ENCODE measurements around the gene HAO2. TPM values are rescaled to one million over a fixed set of nuclear protein-coding genes. Genes with fewer than 3 reads are reported as not detected.

The HAO2 gene
- total RNA-seq, 1 experiment from 2014 or later, result 0.13 TPM

DNA sequence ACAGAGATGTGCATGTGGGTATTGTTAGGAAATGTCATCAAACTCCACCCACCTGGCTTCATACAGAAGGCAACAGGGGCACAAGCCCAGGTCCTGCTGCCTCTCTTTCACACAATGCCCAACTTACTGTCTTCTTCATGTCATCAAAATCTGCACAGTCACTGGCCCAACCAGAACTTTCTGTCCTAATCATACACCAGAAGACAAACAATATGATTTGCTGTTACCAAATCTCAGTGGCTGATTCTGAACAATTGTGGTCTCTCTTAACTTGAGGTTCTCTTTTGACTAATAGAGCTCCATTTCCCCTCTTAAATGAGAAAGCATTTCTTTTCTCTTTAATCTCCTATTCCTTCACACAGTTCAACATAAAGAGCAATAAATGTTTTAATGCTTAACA is 54.0 kb downstream of the HAO2 start:
- no peak overlapping the region for H2AFZ ChIP-seq (ENCODE audit: low read length)
- Mint-ChIP-seq H3K36me3 (ENCODE audit: insufficient read depth in 1 of 3, low read depth in 3 of 3) (no peaks in the 10 kb centered on the region), H3K27me3 (ENCODE audit: low read depth) (no peaks in the 10 kb centered on the region; the same call in 1 of the 2 replicates), H3K4me1 (peaks cover 8 to 10% of the 10 kb centered on the region in 2 experiments), H3K9me3 (no peaks in the 10 kb centered on the region), H3K4me3 (no peak overlapping the region), H3K27ac (no peak overlapping the region)
- H3K4me2 ChIP-seq (ENCODE audit: insufficient read depth, insufficient read length, low read length), result no peak overlapping the region
- no peaks in the 10 kb centered on the region for H3K23me2 ChIP-seq (ENCODE audit: insufficient read length, low read depth, low read length, poor library complexity, severe bottlenecking)
- no peak overlapping the region for H4K8ac ChIP-seq (replicated peaks; ENCODE audit: insufficient read length, low read depth, low read length)
- no peak overlapping the region for H3K4ac ChIP-seq (ENCODE audit: low read depth, low read length)
- H3K23ac ChIP-seq (ENCODE audit: insufficient read length, low read depth, low read length), result no peak overlapping the region
- no peaks in the 10 kb centered on the region for H3K79me1 ChIP-seq (ENCODE audit: insufficient read depth, low read depth, low read length, poor library complexity, severe bottlenecking)
- H4K91ac ChIP-seq (ENCODE audit: insufficient read length, low read depth, low read length), result no peak overlapping the region
- H3K18ac ChIP-seq (ENCODE audit: insufficient read length, low read depth, low read length), result no peak overlapping the region
- DNase-seq, result no peak
- no peak overlapping the region for H3K56ac ChIP-seq (ENCODE audit: insufficient read length, low read depth, low read length)
- no peak overlapping the region for H3K9ac ChIP-seq (ENCODE audit: extremely low read depth, insufficient read length, low read length)
- no peak overlapping the region for H3T11ph ChIP-seq (ENCODE audit: low read length)
- no peaks in the 10 kb centered on the region for H3K79me2 ChIP-seq (ENCODE audit: insufficient read depth, low read length)
- no peak overlapping the region for H3K14ac ChIP-seq (ENCODE audit: insufficient read depth, low read length)
- TF ChIP-seq, protein P1, sequence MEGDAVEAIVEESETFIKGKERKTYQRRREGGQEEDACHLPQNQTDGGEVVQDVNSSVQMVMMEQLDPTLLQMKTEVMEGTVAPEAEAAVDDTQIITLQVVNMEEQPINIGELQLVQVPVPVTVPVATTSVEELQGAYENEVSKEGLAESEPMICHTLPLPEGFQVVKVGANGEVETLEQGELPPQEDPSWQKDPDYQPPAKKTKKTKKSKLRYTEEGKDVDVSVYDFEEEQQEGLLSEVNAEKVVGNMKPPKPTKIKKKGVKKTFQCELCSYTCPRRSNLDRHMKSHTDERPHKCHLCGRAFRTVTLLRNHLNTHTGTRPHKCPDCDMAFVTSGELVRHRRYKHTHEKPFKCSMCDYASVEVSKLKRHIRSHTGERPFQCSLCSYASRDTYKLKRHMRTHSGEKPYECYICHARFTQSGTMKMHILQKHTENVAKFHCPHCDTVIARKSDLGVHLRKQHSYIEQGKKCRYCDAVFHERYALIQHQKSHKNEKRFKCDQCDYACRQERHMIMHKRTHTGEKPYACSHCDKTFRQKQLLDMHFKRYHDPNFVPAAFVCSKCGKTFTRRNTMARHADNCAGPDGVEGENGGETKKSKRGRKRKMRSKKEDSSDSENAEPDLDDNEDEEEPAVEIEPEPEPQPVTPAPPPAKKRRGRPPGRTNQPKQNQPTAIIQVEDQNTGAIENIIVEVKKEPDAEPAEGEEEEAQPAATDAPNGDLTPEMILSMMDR (conservative IDR thresholded peaks at IDR 0.05), result no peak
- no peak overlapping the region for H2BK5ac ChIP-seq (ENCODE audit: insufficient read length, low read length)
- no peak overlapping the region for H2BK20ac ChIP-seq (ENCODE audit: low read depth, low read length, poor library complexity, severe bottlenecking)
- no peaks in the 10 kb centered on the region for H4K20me1 ChIP-seq (ENCODE audit: control insufficient read depth, insufficient read depth, insufficient read length)
- H3K27ac ChIP-seq (ENCODE audit: insufficient read length, low read depth, low read length), result no peak overlapping the region
- no peak overlapping the region for H2BK15ac ChIP-seq (ENCODE audit: low read depth, low read length)
- H3K27me3 ChIP-seq (ENCODE audit: insufficient read depth, low read length), result no peaks in the 10 kb centered on the region
- H2BK12ac ChIP-seq (ENCODE audit: insufficient read length, low read depth, low read length), result no peak overlapping the region
- H2AK5ac ChIP-seq (ENCODE audit: insufficient read length, low read length), result no peak overlapping the region
- no peaks in the 10 kb centered on the region; the same call in 1 of the 2 replicates for H3K4me1 ChIP-seq (ENCODE audit: insufficient read depth, low read length)
- H3K9me3 ChIP-seq (ENCODE audit: control insufficient read depth, low read depth, low read length), result no peaks in the 10 kb centered on the region
- no peak overlapping the region for H2BK120ac ChIP-seq (ENCODE audit: low read depth, low read length, poor library complexity, severe bottlenecking)
- no peak overlapping the region for H4K5ac ChIP-seq (ENCODE audit: insufficient read length, low read depth, low read length)
